Heart right ventricle (tissue), 16 donors: Measurements from ENCODE around the gene MID1. TPM values are rescaled to one million over a fixed set of nuclear protein-coding genes. Genes with fewer than 3 reads are reported as not detected.

Experiments
- ATAC-seq, 8 donors: fragments of 200-7000 bp; cut with Tn5 transposase; one replicate each; pipeline ENCODE4 v1.9.1; 2020; ENCODE audit warnings: mild to moderate bottlenecking in 8 of 8, moderate library complexity in 8 of 8, moderate number of reproducible peaks in 1 of 8
- DNase-seq, 2 donors: peaks; one replicate each; pipeline ENCODE4 v3.0.0-alpha.2; 2020
- H3K27ac ChIP-seq, 10 donors: fragments of 200-600 bp; sonication (generic) in 2 of 10; one replicate each; pipeline versions ENCODE4 v1.5.0 to v1.8.0; 2020 to 2022; ENCODE audit warnings: mild to moderate bottlenecking in 3 of 10
- H3K27me3 ChIP-seq, 7 donors: fragments of 200-600 bp; one replicate each; pipeline ENCODE4 v1.8.0; 2021 to 2022; ENCODE audit warnings: mild to moderate bottlenecking in 2 of 7
- H3K36me3 ChIP-seq, 9 donors: fragments of 200-600 bp; sonication (generic) in 1 of 9; one replicate each; pipeline versions ENCODE4 v1.5.0 to v1.8.0; 2020 to 2022; ENCODE audit warnings: mild to moderate bottlenecking in 2 of 9
- H3K4me1 ChIP-seq, 9 donors: fragments of 200-600 bp; sonication (generic) in 1 of 9; one replicate each; pipeline versions ENCODE4 v1.5.0 to v1.8.0; 2020 to 2022; ENCODE audit warnings: mild to moderate bottlenecking in 4 of 9
- H3K4me3 ChIP-seq, 10 donors: fragments of 200-600 bp; sonication (generic) in 2 of 10; one replicate each; pipeline versions ENCODE4 v1.5.0 to v1.8.0; 2020 to 2022; ENCODE audit warnings: mild to moderate bottlenecking in 7 of 10, moderate library complexity in 2 of 10
- H3K9me3 ChIP-seq, 11 donors: fragments of 200-600 bp in 10 of 11; sonication (generic) in 2 of 11; one replicate each; pipeline versions ENCODE4 v1.5.0 to v1.8.0; 2013 to 2022; ENCODE audit warnings: mild to moderate bottlenecking in 2 of 11, control low read depth in 1 of 11, moderate library complexity in 1 of 11
- CTCF ChIP-seq, 9 donors: fragments of 200-600 bp; sonication (generic) in 2 of 9; IDR thresholded peaks; one replicate each; pipeline versions ENCODE4 v1.5.0 to v1.8.0; 2021 to 2022; ENCODE audit warnings: antibody characterized with exemption in 9 of 9, mild to moderate bottlenecking in 5 of 9, moderate library complexity in 1 of 9
- WGBS, 2 donors: extraction: QIAGEN DNeasy Blood & Tissue Kit; methylation state at CpG; one replicate each; pipeline ENCODE4 v1.1.7; 2013; ENCODE audit warnings: inconsistent platforms in 1 of 2; 5-methylcytosine and 5-hydroxymethylcytosine counted together
- intact Hi-C, 10 donors: fragments of 100-400 bp; cut with DNase I; formaldehyde crosslinking; loops; one replicate each; pipeline versions ENCODE4 v1.11.1 to v1.14.2; 2022
- polyA plus RNA-seq, 2 donors: library from polyadenylated mRNA; stranded (reverse); fragments of 200-250 nt; gene quantifications; one replicate each; pipeline ENCODE4 v1.2.3, GENCODE V29; 2013
- total RNA-seq, 10 donors: library from RNA; stranded (reverse); fragmentation: NEBNext Ultra II Directional in 3 of 10; extraction: Animal tissue kit (Norgen Biotek cat#: 25700) in 3 of 10; gene quantifications; one replicate each; pipeline versions ENCODE4 v1.2.1 to v1.2.4, GENCODE V29; 2021 to 2023
- donor health status: Arrhythmogenic right ventricular cardiomyopathy.
- donor health status: ischemic (EF 13 %, LVEDD 7.1; RV severe dilation, severe dysfunction).
- donor health status: healthy with polysubstance abuse.
- donor health status: DM: no; HTN: yes; CAD: no.
- donor health status: DM: no; HTN: no; CAD: no.
- donor health status: ischemic (EF 25% LVEDD 6.9; RV normal size, moderate dysfunction).
- donor health status: ischemic (EF 25% LVEDD 5.7; RV mildly dilated, moderate dysfunction).
- donor health status: healthy.
- donor health status: DM: yes; HTN: yes; CAD: no.
- donor health status: Ischemic cardiomyopathy.
- donor health status: ischemic (EF 35%, LVEDD 5.7; RV mildly dilated, moderate dysfunction).
- donor health status: nonischemic (EF 11% LVEDD 7.7; RV severe dilation, severe dysfunction).
- donor health status: DM: yes; HTN: yes; CAD: no.
- donor health status: PGD.
- donor health status: ischemic (EF 29% LVEDD 5.4; RV normal size, mild dysfunction).
- donor health status: nonischemic (EF 23%, LVEDD 6.1; RV moderate dilation, normal function).

The MID1 gene
- total and polyA plus RNA-seq, 12 donors = 1.4 to 22.6 (median 7.2) TPM

- no peak overlapping the region for H3K27ac ChIP-seq
- DNase-seq (no peak), ATAC-seq (no peak)
- WGBS, 2 donors = 62 to 78% methylated on average over 3 of the region's 3 CpGs
- no peaks in the 10 kb centered on the region for H3K27me3 ChIP-seq
- H3K9me3 ChIP-seq = peaks cover 0 to 10% (median 0%) of the 10 kb centered on the region in 11 donors
- H3K36me3 ChIP-seq = no peaks in the 10 kb centered on the region
- H3K4me3 ChIP-seq = no peak overlapping the region
- H3K4me1 ChIP-seq = no peaks in the 10 kb centered on the region
- TF ChIP-seq CTCF (IDR thresholded peaks at IDR 0.05) = no peak
- intact Hi-C loops = no loop called here
These were observed 223.0 kb downstream of the MID1 start for GRCh38 chrX:10397349-10397748.

GRCh38 chrX:10395643-10396042, 224.7 kb downstream of the MID1 start:
- intact Hi-C loops = no loop called here
- no peak for ATAC-seq
- no peaks in the 10 kb centered on the region for H3K4me1 ChIP-seq
- no peak for DNase-seq
- TF ChIP-seq CTCF (IDR thresholded peaks at IDR 0.05) = no peak
- H3K4me3 ChIP-seq = no peak overlapping the region
- no peaks in the 10 kb centered on the region for H3K36me3 ChIP-seq
- no peak overlapping the region for H3K27ac ChIP-seq
- no peaks in the 10 kb centered on the region for H3K9me3 ChIP-seq
- 84% methylated on average over 6 of the region's 6 CpGs for WGBS, 2 donors
- no peaks in the 10 kb centered on the region for H3K27me3 ChIP-seq
